Lung (tissue), 12 donors: ENCODE measurements around the gene RAB26. TPM values are rescaled to one million over a fixed set of nuclear protein-coding genes. Genes with fewer than 3 reads are reported as not detected.

Experiments
- ATAC-seq: fragments of 200-7000 bp; cut with Tn5 transposase; one replicate; pipeline ENCODE4 v1.9.1; 2020; ENCODE audit warnings: moderate number of reproducible peaks; ENCODE audit not compliant: insufficient read depth, low FRiP score
- DNase-seq, 3 donors: peaks; one replicate each; pipeline ENCODE4 v3.0.0-alpha.2; 2013 to 2017
- H3K27ac ChIP-seq, 2 donors: one replicate each; pipeline ENCODE4 v1.5.1; 2013; ENCODE audit warnings: mild to moderate bottlenecking in 2 of 2, moderate library complexity in 2 of 2, control low read depth in 1 of 2, inconsistent platforms in 1 of 2, low read depth in 1 of 2, low read length in 1 of 2
- H3K27me3 ChIP-seq, 3 donors: one replicate each; pipeline ENCODE4 v1.5.1; 2013; ENCODE audit warnings: low read length in 2 of 3; ENCODE audit not compliant: control insufficient read depth in 3 of 3, insufficient read depth in 3 of 3
- H3K36me3 ChIP-seq, 4 donors: one replicate each; pipeline ENCODE4 v1.5.1; 2013; ENCODE audit warnings: low read length in 4 of 4, mild to moderate bottlenecking in 1 of 4, moderate library complexity in 1 of 4; ENCODE audit not compliant: control insufficient read depth in 4 of 4, insufficient read depth in 4 of 4
- H3K4me1 ChIP-seq, 5 donors: one replicate each; pipeline ENCODE4 v1.5.1; 2013; ENCODE audit warnings: low read length in 5 of 5, mild to moderate bottlenecking in 2 of 5, moderate library complexity in 1 of 5; ENCODE audit not compliant: control insufficient read depth in 5 of 5, insufficient read depth in 5 of 5
- H3K4me3 ChIP-seq: one replicate; pipeline ENCODE4 v1.5.1; 2013; ENCODE audit warnings: mild to moderate bottlenecking, control low read depth, moderate library complexity
- H3K9ac ChIP-seq, 2 donors: one replicate each; pipeline ENCODE4 v1.5.1; 2013; ENCODE audit warnings: low read length in 2 of 2, control low read depth in 1 of 2; ENCODE audit not compliant: insufficient read depth in 1 of 2
- H3K9me3 ChIP-seq, 4 donors: one replicate each; pipeline ENCODE4 v1.5.1; 2013; ENCODE audit warnings: low read length in 3 of 4, mild to moderate bottlenecking in 1 of 4, moderate library complexity in 1 of 4; ENCODE audit not compliant: control insufficient read depth in 4 of 4, insufficient read depth in 3 of 4
- CTCF ChIP-seq: IDR thresholded peaks from 2 replicates; pipeline ENCODE4 v1.5.1; 2012; ENCODE audit warnings: mild to moderate bottlenecking; ENCODE audit errors: control extremely low read depth, extremely low read depth
- WGBS, 2 donors: extraction: QIAGEN DNeasy Blood & Tissue Kit; methylation state at CpG; one replicate each; pipeline ENCODE4 v1.1.7; 2013; 5-methylcytosine and 5-hydroxymethylcytosine counted together
- polyA plus RNA-seq, 2 donors: library from polyadenylated mRNA; stranded (reverse); fragments of 200-250 nt; gene quantifications; one replicate each; pipeline ENCODE4 v1.2.1, GENCODE V29; 2013
- total RNA-seq, 2 donors: library from RNA; depleted of rRNA in 1 of 2; stranded (reverse); fragments of >200 nt in 1 of 2; gene quantifications; one replicate each; pipeline ENCODE4 v1.2.1, GENCODE V29; 2014 to 2021
- donor health status: control.
- donor health status: control.
- donor health status: Bipolar disorder and iron deficiency.
- donor health status: healthy.
- donor health status: DM: yes; HTN: yes; CAD: no.

The RAB26 gene
- total and polyA plus RNA-seq, 4 donors, result 0.30 to 1.0 (median 0.72) TPM

DNA sequence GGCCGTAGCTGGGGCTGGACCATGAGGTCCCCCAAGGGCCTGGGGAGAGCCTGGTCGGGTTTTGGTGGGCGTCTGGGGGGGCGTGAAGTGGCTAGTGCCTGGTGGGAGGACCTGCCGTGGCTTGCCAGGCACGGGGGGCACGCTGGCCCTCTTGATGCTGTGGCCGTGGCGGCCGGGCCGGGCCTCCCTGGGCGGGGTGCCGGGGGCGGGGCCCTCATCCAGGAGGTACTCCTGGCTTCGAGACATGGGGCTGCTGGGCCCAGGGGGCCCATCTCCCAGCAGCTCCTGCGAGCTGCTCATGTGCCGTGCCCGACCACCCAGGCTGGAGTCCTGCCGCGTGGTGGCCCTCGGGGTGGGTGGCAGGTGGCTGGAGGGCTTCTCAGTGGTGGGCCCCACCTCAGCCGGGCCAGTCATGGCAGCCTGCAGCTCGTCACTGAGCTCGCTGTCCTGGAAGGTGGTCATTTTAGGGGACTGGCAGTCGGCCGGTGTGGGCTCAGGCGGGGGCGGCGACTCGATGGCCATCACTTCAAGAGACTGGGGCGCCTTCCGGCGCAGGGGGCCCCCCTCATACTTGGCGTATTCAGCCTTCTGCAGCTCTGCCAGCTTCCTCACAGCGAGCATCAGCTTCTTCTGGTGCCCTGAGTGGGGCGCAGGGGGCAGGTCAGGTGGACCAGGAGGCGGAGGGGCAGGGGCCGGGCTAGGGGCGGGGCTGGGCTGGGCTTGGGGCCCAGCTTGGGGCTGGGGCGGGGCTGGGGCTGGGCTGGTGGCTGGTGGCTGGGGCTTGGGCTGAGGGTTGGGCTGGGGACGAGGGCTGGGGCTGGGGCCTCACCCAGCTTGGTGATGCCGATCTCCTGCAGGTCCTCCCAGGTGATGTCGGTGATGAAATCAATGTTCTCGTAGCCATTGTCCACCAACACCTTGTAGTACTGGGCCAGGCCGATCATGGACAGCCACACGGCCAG, 32.8 kb downstream of the RAB26 start:
- Histone ChIP-seq H3K27me3 (no peaks in the 10 kb centered on the region), H3K36me3 (peaks cover 0 to 20% (median 2%) of the 10 kb centered on the region in 4 donors), H3K9ac (no peak overlapping the region), H3K4me3 (no peak overlapping the region), H3K9me3 (no peaks in the 10 kb centered on the region), H3K27ac (no peak overlapping the region), H3K4me1 (no peaks in the 10 kb centered on the region)
- no peak for TF ChIP-seq CTCF
- ATAC-seq (no peak), DNase-seq (no peak)
- WGBS, 2 donors, result 86 to 88% methylated on average over 42 to 46 of the region's 46 CpGs

DNA sequence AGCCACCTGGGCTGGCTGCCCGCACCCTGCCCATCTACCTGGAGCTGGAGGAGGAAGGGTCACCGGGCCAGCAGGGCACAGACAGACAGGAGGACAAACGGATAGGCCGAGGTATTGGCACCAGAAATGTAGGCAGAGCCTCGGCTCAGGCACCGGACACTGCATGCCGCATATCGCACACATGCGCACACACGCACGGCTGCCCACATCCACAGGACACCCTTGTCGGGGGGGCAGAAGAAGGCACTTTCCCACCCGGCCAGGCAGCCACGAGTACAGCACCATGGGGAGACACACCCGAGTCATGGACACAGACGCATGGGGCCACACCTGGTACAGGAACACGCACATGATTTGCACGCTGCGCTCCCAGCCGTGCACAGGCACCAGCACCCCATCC, 33.5 kb downstream of the RAB26 start:
- Histone ChIP-seq H3K9me3 (no peaks in the 10 kb centered on the region), H3K36me3 (peaks cover 0 to 13% (median 2%) of the 10 kb centered on the region in 4 donors), H3K9ac (no peak overlapping the region), H3K27me3 (no peaks in the 10 kb centered on the region), H3K4me3 (no peak overlapping the region), H3K27ac (no peak overlapping the region), H3K4me1 (no peaks in the 10 kb centered on the region)
- ATAC-seq (no peak), DNase-seq (no peak)
- no peak for TF ChIP-seq CTCF
- WGBS, 2 donors, result 93% methylated on average over 20 of the region's 20 CpGs

- H3K27ac ChIP-seq, result no peak overlapping the region
- H3K4me3 ChIP-seq, result no peak overlapping the region
- 93% methylated on average over 30 of the region's 30 CpGs for WGBS, 2 donors
- H3K4me1 ChIP-seq, result no peaks in the 10 kb centered on the region
- no peak for TF ChIP-seq CTCF
- no peaks in the 10 kb centered on the region for H3K27me3 ChIP-seq
- no peak overlapping the region for H3K9ac ChIP-seq
- H3K36me3 ChIP-seq, result no peaks in the 10 kb centered on the region
- no peak for DNase-seq
- no peaks in the 10 kb centered on the region for H3K9me3 ChIP-seq
- ATAC-seq, result no peak
These were observed 35.2 kb downstream of the RAB26 start for GRCh38 chr16:2183671-2184070.
